ENCODE measurements around the gene SPI1. TPM values are rescaled to one million over a fixed set of nuclear protein-coding genes. Genes with fewer than 3 reads are reported as not detected.

SPI1 gene
- polyA plus RNA-seq, 1 donor (not counting 4 experiments of a cell fraction or from before 2014, with no cell fraction given): not detected

- Histone ChIP-seq H3K79me2 (ENCODE audit: control insufficient read depth, insufficient read depth, low read length) (no peaks in the 10 kb centered on the region), H3K4me3 (ENCODE audit: control insufficient read depth in 2 of 3, extremely low read depth in 1 of 3, insufficient read depth in 2 of 3, low read depth in 1 of 3, low read length in 3 of 3) (no peak overlapping the region), H3K9me1 (ENCODE audit: control insufficient read depth, extremely low read depth, insufficient read depth, low read length) (no peaks in the 10 kb centered on the region), H2AFZ (ENCODE audit: control insufficient read depth, low read length) (no peak overlapping the region), H3K27me3 (ENCODE audit: control insufficient read depth, extremely low read depth, insufficient read depth, low read length) (no peaks in the 10 kb centered on the region), H4K20me1 (ENCODE audit: control insufficient read depth, extremely low read depth, insufficient read depth, low read length) (no peaks in the 10 kb centered on the region), H3K27ac (ENCODE audit: control insufficient read depth, insufficient read depth, low read length) (no peak overlapping the region), H3K9ac (ENCODE audit: control insufficient read depth, extremely low read depth, insufficient read depth, low read length) (no peak overlapping the region), H3K4me1 (ENCODE audit: control insufficient read depth, extremely low read depth, insufficient read depth, low read length) (no peaks in the 10 kb centered on the region), H3K4me2 (ENCODE audit: control insufficient read depth, extremely low read depth, insufficient read depth, low read depth, low read length) (no peak overlapping the region), H3K9me3 (ENCODE audit: control insufficient read depth, low read depth, low read length) (no peaks in the 10 kb centered on the region), H3K36me3 (ENCODE audit: control insufficient read depth in 2 of 2, extremely low read depth in 1 of 2, insufficient read depth in 2 of 2, low read length in 2 of 2) (no peaks in the 10 kb centered on the region)
- FAIRE-seq (no peak), DNase-seq (ENCODE audit: low read depth, low spot score) (no peak)
- dilution Hi-C loops (cut with MboI; ENCODE audit: extremely low pct_ligation_motif_present, low sequenced_read_pairs): no loop called here
- TF ChIP-seq CTCF (optimal IDR thresholded peaks at IDR 0.05 in 1 of 3, IDR thresholded peaks at IDR 0.05 in 1 of 3, conservative IDR thresholded peaks at IDR 0.05 in 1 of 3; ENCODE audit: extremely low read depth in 1 of 3, insufficient read depth in 2 of 3, low read length in 3 of 3) (no peak), EZH2 (IDR thresholded peaks at IDR 0.05; ENCODE audit: low read length) (no peak)
Measured at GRCh38 chr11:47338396-47339241, 39.7 kb downstream of the SPI1 start.

- Histone ChIP-seq H3K36me3 (ENCODE audit: control insufficient read depth in 2 of 2, extremely low read depth in 1 of 2, insufficient read depth in 2 of 2, low read length in 2 of 2) (no peaks in the 10 kb centered on the region), H3K9me3 (ENCODE audit: control insufficient read depth, low read depth, low read length) (no peaks in the 10 kb centered on the region), H4K20me1 (ENCODE audit: control insufficient read depth, extremely low read depth, insufficient read depth, low read length) (no peaks in the 10 kb centered on the region), H3K9me1 (ENCODE audit: control insufficient read depth, extremely low read depth, insufficient read depth, low read length) (no peaks in the 10 kb centered on the region), H3K27ac (ENCODE audit: control insufficient read depth, insufficient read depth, low read length) (no peak overlapping the region), H2AFZ (ENCODE audit: control insufficient read depth, low read length) (no peak overlapping the region), H3K79me2 (ENCODE audit: control insufficient read depth, insufficient read depth, low read length) (no peaks in the 10 kb centered on the region), H3K9ac (ENCODE audit: control insufficient read depth, extremely low read depth, insufficient read depth, low read length) (no peak overlapping the region), H3K4me1 (ENCODE audit: control insufficient read depth, extremely low read depth, insufficient read depth, low read length) (no peaks in the 10 kb centered on the region), H3K4me3 (ENCODE audit: control insufficient read depth in 2 of 3, extremely low read depth in 1 of 3, insufficient read depth in 2 of 3, low read depth in 1 of 3, low read length in 3 of 3) (no peak overlapping the region), H3K27me3 (ENCODE audit: control insufficient read depth, extremely low read depth, insufficient read depth, low read length) (no peaks in the 10 kb centered on the region), H3K4me2 (ENCODE audit: control insufficient read depth, extremely low read depth, insufficient read depth, low read depth, low read length) (no peak overlapping the region)
- FAIRE-seq (no peak), DNase-seq (ENCODE audit: low read depth, low spot score) (no peak)
- dilution Hi-C loops (cut with MboI; ENCODE audit: extremely low pct_ligation_motif_present, low sequenced_read_pairs): no loop called here
- TF ChIP-seq CTCF (optimal IDR thresholded peaks at IDR 0.05 in 1 of 3, IDR thresholded peaks at IDR 0.05 in 1 of 3, conservative IDR thresholded peaks at IDR 0.05 in 1 of 3; ENCODE audit: extremely low read depth in 1 of 3, insufficient read depth in 2 of 3, low read length in 3 of 3): no peak
- no peak for TF ChIP-seq EZH2 (IDR thresholded peaks at IDR 0.05; ENCODE audit: low read length)
Measured at GRCh38 chr11:47337229-47337924, 41.0 kb downstream of the SPI1 start.

Measured in keratinocyte (primary cell).